A673 (cell line): ENCODE results near the gene COA4. TPM values are rescaled to one million over a fixed set of nuclear protein-coding genes. Genes with fewer than 3 reads are reported as not detected.

Experiments
- BruUV-seq: library from RNA; stranded (reverse); fragments of 400-500 nt; replicated peaks from 2 replicates; lab custom pipeline; 2021; lab: Mats Ljungman, UMichigan
- CTCF ChIA-PET: fragments of 300-600 bp; sonication (Branson Sonifier 250); formaldehyde crosslinking; loops from one replicate; lab custom pipeline; 2022; ENCODE audit warnings: antibody characterized with exemption; lab: Charles Lee
- POLR2A ChIA-PET: fragments of 300-600 bp; sonication (Branson Sonifier 250); formaldehyde crosslinking; loops from one replicate; lab custom pipeline; 2022; ENCODE audit warnings: antibody characterized with exemption; ENCODE audit not compliant: low non-redundant PET; lab: Charles Lee
- DNase-seq: peaks from one replicate; pipeline ENCODE4 v3.0.0-alpha.2; 2015; ENCODE audit warnings: low spot score
- H3K27ac ChIP-seq: fragments of 200-600 bp; sonication (generic); 2 replicates; pipeline ENCODE4 v1.5.1; 2016; ENCODE audit warnings: mixed run types, low read depth, mild to moderate bottlenecking, mixed read lengths, antibody characterized with exemption, low read length; ENCODE audit not compliant: poor library complexity, severe bottlenecking
- H3K27me3 ChIP-seq: fragments of 200-600 bp; sonication (generic); replicated peaks from 2 replicates; pipeline ENCODE4 v1.6.1; 2017; ENCODE audit warnings: mixed run types, low read depth, mild to moderate bottlenecking, mixed read lengths, antibody characterized with exemption, low read length; ENCODE audit not compliant: insufficient read depth, poor library complexity
- H3K36me3 ChIP-seq: fragments of 200-600 bp; sonication (generic); 2 replicates; pipeline ENCODE4 v1.6.1; 2016; ENCODE audit warnings: mixed run types, mild to moderate bottlenecking, mixed read lengths, antibody characterized with exemption, low read length; ENCODE audit not compliant: insufficient read depth, poor library complexity, severe bottlenecking
- H3K4me1 ChIP-seq: fragments of 200-600 bp; sonication (generic); 2 replicates; pipeline ENCODE4 v1.6.1; 2017; ENCODE audit warnings: mixed run types, mild to moderate bottlenecking, mixed read lengths, antibody characterized with exemption, low read length; ENCODE audit not compliant: insufficient read depth, poor library complexity, severe bottlenecking
- H3K4me3 ChIP-seq: fragments of 200-600 bp; sonication (generic); 2 replicates; pipeline ENCODE4 v1.5.1; 2016; ENCODE audit warnings: low read depth, mixed run types, mild to moderate bottlenecking, mixed read lengths, low read length; ENCODE audit not compliant: poor library complexity, severe bottlenecking
- H3K9me3 ChIP-seq: fragments of 200-600 bp; sonication (generic); 2 replicates; pipeline ENCODE4 v1.6.1; 2016; ENCODE audit warnings: mixed run types, low read depth, mild to moderate bottlenecking, mixed read lengths, antibody characterized with exemption, low read length; ENCODE audit not compliant: poor library complexity, severe bottlenecking
- EZH2 ChIP-seq: fragments of 200-600 bp; sonication (generic); IDR thresholded peaks from 2 replicates; pipeline ENCODE4 v1.6.1; 2017; ENCODE audit warnings: borderline replicate concordance, low read depth, mild to moderate bottlenecking, mixed read lengths, antibody characterized with exemption, low read length; ENCODE audit not compliant: poor library complexity, severe bottlenecking
- intact Hi-C: fragments of 100-400 bp; cut with micrococcal nuclease; formaldehyde crosslinking; loops from one replicate; pipeline ENCODE4 v1.10.0; 2022; ENCODE audit not compliant: unreplicated experiment
- total RNA-seq: library from RNA; stranded (reverse); gene quantifications from 2 replicates; pipeline ENCODE4 v1.2.3, GENCODE V29; 2021
- TF ChIP-seq, protein P1 (sequence below): fragments of 300-800, 200-600 bp; sonication (generic); conservative IDR thresholded peaks from 2 replicates; pipeline ENCODE4 v1.5.1; 2017; ENCODE audit warnings: low read depth, mild to moderate bottlenecking, antibody characterized with exemption, low read length, moderate library complexity, mixed read lengths

Gene COA4
- total RNA-seq, 1 experiment from 2014 or later: 113 TPM

DNA sequence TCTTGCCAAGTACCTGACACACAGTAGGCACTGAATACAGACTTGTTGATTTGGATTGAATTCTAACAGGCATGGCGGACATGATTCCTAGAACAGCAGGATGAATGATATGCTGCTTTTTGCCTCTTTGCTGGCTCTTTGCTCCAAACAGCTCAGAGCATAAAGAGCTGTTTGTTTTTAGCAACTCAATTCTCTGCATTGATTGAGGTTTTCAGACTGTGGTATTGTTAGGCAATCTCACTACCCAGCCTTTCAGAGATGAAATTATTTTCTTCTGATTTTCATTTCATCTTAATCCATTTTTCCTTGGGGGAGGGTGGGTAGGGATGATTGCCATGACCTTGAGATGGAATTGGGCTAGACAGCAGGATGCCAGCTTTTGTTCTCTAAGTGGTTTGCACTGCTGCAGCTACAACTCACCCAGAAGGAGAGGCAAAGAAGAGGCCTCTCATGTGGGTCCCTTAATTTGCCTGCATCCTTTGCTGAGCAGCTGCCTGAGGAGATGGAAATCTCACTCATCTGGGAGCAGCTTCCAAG is 20.5 kb downstream of the COA4 start:
- H3K27ac ChIP-seq: no peak overlapping the region
- H3K9me3 ChIP-seq: no peaks in the 10 kb centered on the region
- no TSS peak for BruUV-seq
- no peak overlapping the region for H3K4me3 ChIP-seq
- intact Hi-C loops: no loop called here
- TF ChIP-seq, protein P1, sequence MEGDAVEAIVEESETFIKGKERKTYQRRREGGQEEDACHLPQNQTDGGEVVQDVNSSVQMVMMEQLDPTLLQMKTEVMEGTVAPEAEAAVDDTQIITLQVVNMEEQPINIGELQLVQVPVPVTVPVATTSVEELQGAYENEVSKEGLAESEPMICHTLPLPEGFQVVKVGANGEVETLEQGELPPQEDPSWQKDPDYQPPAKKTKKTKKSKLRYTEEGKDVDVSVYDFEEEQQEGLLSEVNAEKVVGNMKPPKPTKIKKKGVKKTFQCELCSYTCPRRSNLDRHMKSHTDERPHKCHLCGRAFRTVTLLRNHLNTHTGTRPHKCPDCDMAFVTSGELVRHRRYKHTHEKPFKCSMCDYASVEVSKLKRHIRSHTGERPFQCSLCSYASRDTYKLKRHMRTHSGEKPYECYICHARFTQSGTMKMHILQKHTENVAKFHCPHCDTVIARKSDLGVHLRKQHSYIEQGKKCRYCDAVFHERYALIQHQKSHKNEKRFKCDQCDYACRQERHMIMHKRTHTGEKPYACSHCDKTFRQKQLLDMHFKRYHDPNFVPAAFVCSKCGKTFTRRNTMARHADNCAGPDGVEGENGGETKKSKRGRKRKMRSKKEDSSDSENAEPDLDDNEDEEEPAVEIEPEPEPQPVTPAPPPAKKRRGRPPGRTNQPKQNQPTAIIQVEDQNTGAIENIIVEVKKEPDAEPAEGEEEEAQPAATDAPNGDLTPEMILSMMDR: no peak
- TF ChIP-seq EZH2: no peak
- H3K27me3 ChIP-seq: no peaks in the 10 kb centered on the region
- H3K4me1 ChIP-seq: no peaks in the 10 kb centered on the region
- ChIA-PET POLR2A (no interaction called here), CTCF (interaction anchor here (0.6 kb wide), 1 partner anchor 536 kb away, joined by 6 read pairs; no protein-coding TSS in a partner anchor)
- DNase-seq: no peak
- no peaks in the 10 kb centered on the region for H3K36me3 ChIP-seq

GRCh38 chr11:73854680-73855079 is 22.0 kb downstream of the COA4 start:
- no peak for TF ChIP-seq EZH2
- no peaks in the 10 kb centered on the region for H3K27me3 ChIP-seq
- ChIA-PET CTCF (no interaction called here), POLR2A (no interaction called here)
- H3K9me3 ChIP-seq: no peaks in the 10 kb centered on the region
- no peaks in the 10 kb centered on the region for H3K36me3 ChIP-seq
- no TSS peak for BruUV-seq
- no peak for DNase-seq
- H3K4me3 ChIP-seq: no peak overlapping the region
- H3K4me1 ChIP-seq: no peaks in the 10 kb centered on the region
- intact Hi-C loops: no loop called here
- no peak overlapping the region for H3K27ac ChIP-seq

- no peaks in the 10 kb centered on the region for H3K4me1 ChIP-seq
- no TSS peak for BruUV-seq
- H3K9me3 ChIP-seq: no peaks in the 10 kb centered on the region
- no peak for DNase-seq
- no peaks in the 10 kb centered on the region for H3K27me3 ChIP-seq
- H3K4me3 ChIP-seq: no peak overlapping the region
- intact Hi-C loops: no loop called here
- ChIA-PET POLR2A (no interaction called here), CTCF (no interaction called here)
- no peaks in the 10 kb centered on the region for H3K36me3 ChIP-seq
- H3K27ac ChIP-seq: no peak overlapping the region
- no peak for TF ChIP-seq EZH2
- TF ChIP-seq, protein P1: no peak
These were observed 24.6 kb downstream of the COA4 start for GRCh38 chr11:73852049-73852448.
